ENCODE data around the gene CASP7. TPM values are rescaled to one million over a fixed set of nuclear protein-coding genes. Genes with fewer than 3 reads are reported as not detected.

Gene CASP7
- total RNA-seq, 1 donor from 2014 or later, result 11.8 TPM

- H3K4me1 Mint-ChIP-seq, result no peaks in the 10 kb centered on the region
Measured at GRCh38 chr10:113756940-113757543, 77.3 kb downstream of the CASP7 start.

GRCh38 chr10:113762083-113762482 is 82.4 kb downstream of the CASP7 start:
- no peaks in the 10 kb centered on the region for H3K36me3 Mint-ChIP-seq
- H3K27me3 Mint-ChIP-seq (ENCODE audit: low read depth), result peaks cover 9% of the 10 kb centered on the region
- TF ChIP-seq CTCF (IDR thresholded peaks at IDR 0.05; ENCODE audit: unreplicated experiment), result no peak

More at GRCh38 chr10:113756940-113757543, 77.3 kb downstream of the CASP7 start:
- Mint-ChIP-seq H3K36me3 (no peaks in the 10 kb centered on the region), H3K4me3 (no peak overlapping the region), H3K27me3 (ENCODE audit: low read depth) (peaks cover 17% of the 10 kb centered on the region), H3K27ac (no peak overlapping the region), H3K9me3 (no peaks in the 10 kb centered on the region)
- TF ChIP-seq CTCF (IDR thresholded peaks at IDR 0.05; ENCODE audit: unreplicated experiment), result no peak
- no peak for DNase-seq (ENCODE audit: low spot score in 2 of 2, unreplicated experiment in 2 of 2)

GRCh38 chr10:113764582-113764981 is 84.9 kb downstream of the CASP7 start:
- Mint-ChIP-seq H3K27ac (no peak overlapping the region), H3K27me3 (ENCODE audit: low read depth) (peaks cover 24% of the 10 kb centered on the region), H3K4me1 (no peaks in the 10 kb centered on the region), H3K36me3 (no peaks in the 10 kb centered on the region), H3K4me3 (no peak overlapping the region), H3K9me3 (peaks cover 13% of the 10 kb centered on the region)
- no peak for DNase-seq (ENCODE audit: low spot score in 2 of 2, unreplicated experiment in 2 of 2)
- no peak for TF ChIP-seq CTCF (IDR thresholded peaks at IDR 0.05; ENCODE audit: unreplicated experiment)

More at GRCh38 chr10:113762083-113762482, 82.4 kb downstream of the CASP7 start:
- Mint-ChIP-seq H3K27ac (no peak overlapping the region), H3K4me3 (no peak overlapping the region), H3K4me1 (no peaks in the 10 kb centered on the region), H3K9me3 (peaks cover 13% of the 10 kb centered on the region)
- no peak for DNase-seq (ENCODE audit: low spot score in 2 of 2, unreplicated experiment in 2 of 2)

GRCh38 chr10:113765910-113766309 is 86.2 kb downstream of the CASP7 start:
- Mint-ChIP-seq H3K36me3 (no peaks in the 10 kb centered on the region), H3K4me3 (no peak overlapping the region), H3K27me3 (ENCODE audit: low read depth) (peaks cover 37% of the 10 kb centered on the region), H3K27ac (no peak overlapping the region), H3K4me1 (no peaks in the 10 kb centered on the region), H3K9me3 (peaks cover 13% of the 10 kb centered on the region)
- no peak for DNase-seq (ENCODE audit: low spot score in 2 of 2, unreplicated experiment in 2 of 2)
- no peak for TF ChIP-seq CTCF (IDR thresholded peaks at IDR 0.05; ENCODE audit: unreplicated experiment)

GRCh38 chr10:113767222-113767621 is 87.5 kb downstream of the CASP7 start:
- Mint-ChIP-seq H3K9me3 (peaks cover 13% of the 10 kb centered on the region), H3K4me1 (no peaks in the 10 kb centered on the region), H3K36me3 (no peaks in the 10 kb centered on the region), H3K27ac (no peak overlapping the region), H3K4me3 (no peak overlapping the region), H3K27me3 (ENCODE audit: low read depth) (peaks cover 49% of the 10 kb centered on the region)
- DNase-seq (ENCODE audit: low spot score in 2 of 2, unreplicated experiment in 2 of 2), result no peak
- TF ChIP-seq CTCF (IDR thresholded peaks at IDR 0.05; ENCODE audit: unreplicated experiment), result no peak

Measured in mesothelial cell of epicardium (in vitro differentiated cells).